ENCODE results near the gene KRT9. TPM values are rescaled to one million over a fixed set of nuclear protein-coding genes. Genes with fewer than 3 reads are reported as not detected.
"Not testable (repeated sequence)": the region's sequence is repeated elsewhere in the genome, so short reads cannot be mapped to it uniquely, and the experiment has no call there.

The KRT9 gene
- total RNA-seq, 1 experiment from 2014 or later = not detected

DNA sequence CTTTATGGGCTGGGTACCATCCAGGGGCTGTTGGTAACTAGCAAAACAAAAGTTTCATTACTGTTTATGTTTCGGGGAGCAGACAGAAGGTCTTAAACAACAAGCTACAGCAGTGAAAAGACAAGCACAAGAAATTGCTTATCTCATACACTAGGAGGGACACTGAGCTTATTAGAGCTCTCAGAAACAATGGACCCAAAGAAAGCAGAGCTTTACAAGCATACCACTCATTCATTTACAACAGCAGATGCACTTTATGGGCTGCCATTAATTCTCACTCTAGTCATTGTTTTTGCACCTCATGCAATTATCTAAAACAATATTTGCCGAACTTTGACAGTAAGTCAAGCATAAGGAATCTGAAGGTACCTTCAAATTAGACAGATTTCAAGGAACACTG is 30.7 kb upstream of the KRT9 start:
- no peak for DNase-seq (ENCODE audit: extremely low read depth, low read depth)

DNA sequence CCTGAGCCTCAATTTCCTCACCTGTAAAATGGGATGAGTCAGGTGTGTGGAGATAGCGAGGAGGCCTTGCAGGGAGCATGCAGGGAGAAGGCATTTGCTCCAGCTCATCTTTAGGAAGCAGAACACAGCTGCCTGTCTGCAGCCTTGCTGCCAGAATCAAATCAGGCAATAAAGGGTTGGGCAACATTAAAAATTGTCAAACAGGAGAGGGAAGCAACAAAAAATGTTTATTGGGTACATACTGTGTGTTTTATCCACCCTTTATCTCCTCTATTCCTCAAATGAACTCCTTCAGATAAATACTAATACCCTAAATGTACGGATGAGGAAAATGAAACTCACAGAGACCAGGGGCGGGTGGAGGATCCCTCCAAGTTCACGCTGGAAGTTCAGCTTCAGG is 28.5 kb upstream of the KRT9 start:
- no peak for DNase-seq (ENCODE audit: extremely low read depth, low read depth)

DNA sequence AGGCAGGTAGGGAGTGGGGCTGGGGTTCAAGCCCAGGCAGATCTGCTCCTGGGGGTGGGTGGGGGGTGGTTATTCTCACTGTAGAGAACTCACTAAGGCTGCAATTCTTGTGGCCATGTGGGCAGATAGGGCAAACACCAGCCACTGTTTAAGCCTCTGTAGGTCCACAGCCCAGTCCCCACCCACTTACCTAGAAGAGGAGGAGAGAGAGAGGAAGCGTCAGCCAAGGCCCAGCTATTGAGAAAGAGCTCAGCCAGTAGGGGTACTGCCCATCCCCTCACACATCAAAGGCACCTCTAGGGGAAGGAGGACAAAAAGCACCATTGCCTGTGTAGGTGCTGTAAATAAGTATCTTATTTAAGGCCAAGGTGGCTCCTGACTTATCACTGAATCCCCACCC is 27.8 kb upstream of the KRT9 start:
- DNase-seq (ENCODE audit: extremely low read depth, low read depth) = no peak

- no peak for DNase-seq (ENCODE audit: extremely low read depth, low read depth)
Measured at GRCh38 chr17:41595585-41595984, 23.7 kb upstream of the KRT9 start.

GRCh38 chr17:41594363-41594915 is 22.6 kb upstream of the KRT9 start:
- no peak for DNase-seq (ENCODE audit: extremely low read depth, low read depth)

DNA sequence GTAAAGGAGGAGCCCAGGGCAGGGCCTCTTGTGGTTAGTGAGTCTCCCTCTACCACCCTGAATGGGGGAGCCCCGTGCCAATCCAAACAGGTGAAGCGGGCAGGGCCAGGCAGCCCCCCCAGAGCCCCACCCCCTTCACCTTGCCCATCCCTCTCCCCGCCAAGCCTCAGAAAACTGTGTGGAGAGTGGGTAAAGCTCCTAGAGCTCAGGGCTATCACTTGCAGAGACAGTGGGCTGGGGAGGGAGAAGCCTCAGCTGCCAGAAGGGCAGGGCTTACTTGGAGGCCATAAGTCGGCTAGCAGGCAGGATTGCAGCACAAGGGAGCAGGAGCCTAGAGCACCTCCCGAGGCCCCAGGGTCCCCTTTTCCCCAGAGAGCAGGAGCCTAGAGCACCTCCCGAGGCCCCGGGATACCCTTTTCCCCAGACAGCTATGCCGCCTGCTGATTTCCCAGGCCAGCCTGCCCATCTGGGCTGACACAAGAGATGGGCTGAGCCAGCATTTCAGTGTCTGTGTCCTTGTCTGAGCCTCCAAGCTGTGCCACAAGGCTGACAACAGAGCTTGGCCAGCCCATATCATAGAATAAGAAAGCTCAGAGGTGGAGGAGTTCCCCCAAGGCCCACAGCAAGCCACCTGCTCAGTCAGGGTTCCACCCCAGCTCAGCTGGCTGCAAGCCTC is 21.6 kb upstream of the KRT9 start:
- no peak for DNase-seq (ENCODE audit: extremely low read depth, low read depth)

GRCh38 chr17:41592601-41593305 is 20.9 kb upstream of the KRT9 start:
- DNase-seq (ENCODE audit: extremely low read depth, low read depth) = no peak

- no peak for DNase-seq (ENCODE audit: extremely low read depth, low read depth)
Measured at GRCh38 chr17:41589301-41589700, 17.4 kb upstream of the KRT9 start.

DNA sequence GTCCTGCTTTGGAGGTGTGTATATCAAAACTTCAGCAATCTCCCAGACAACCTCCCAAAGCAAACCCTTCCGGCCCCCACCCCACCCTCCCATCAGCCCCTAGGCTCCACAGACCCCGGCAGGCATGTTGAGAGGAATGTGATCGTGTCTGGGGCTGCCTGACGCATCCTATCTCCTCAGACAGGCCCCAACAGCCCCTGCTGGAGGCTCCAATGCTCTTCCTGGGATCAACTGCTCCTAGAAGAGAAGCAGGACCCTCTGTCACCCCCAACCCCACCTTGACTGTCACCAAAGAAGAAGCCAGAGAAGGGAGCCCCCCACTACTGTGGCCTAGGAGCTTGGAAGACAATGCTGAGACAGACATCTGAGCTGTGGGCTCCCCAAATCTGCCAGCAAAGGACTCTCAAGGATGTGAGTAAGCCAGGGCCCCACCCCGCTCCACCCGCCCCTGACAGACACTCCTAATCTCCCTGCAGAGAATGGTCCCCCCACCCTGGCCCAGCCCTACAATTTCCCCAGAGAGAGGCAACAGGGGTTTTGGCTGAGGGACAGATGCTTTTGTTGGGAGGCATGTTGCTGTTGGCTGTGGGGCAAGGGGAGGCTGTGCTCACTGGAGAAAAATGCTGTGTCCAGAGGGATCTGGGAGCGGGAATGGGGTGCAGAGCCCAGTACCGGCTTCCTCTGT is 16.4 kb upstream of the KRT9 start:
- DNase-seq (ENCODE audit: extremely low read depth, low read depth) = no peak

GRCh38 chr17:41586863-41587495 is 15.1 kb upstream of the KRT9 start, which contains the start of gene KRT14:
Gene KRT14 (minus strand): TSS chr17:41586895. CDS start chr17:41586834, 61 bp downstream.
- no peak for DNase-seq (ENCODE audit: extremely low read depth, low read depth)

DNA sequence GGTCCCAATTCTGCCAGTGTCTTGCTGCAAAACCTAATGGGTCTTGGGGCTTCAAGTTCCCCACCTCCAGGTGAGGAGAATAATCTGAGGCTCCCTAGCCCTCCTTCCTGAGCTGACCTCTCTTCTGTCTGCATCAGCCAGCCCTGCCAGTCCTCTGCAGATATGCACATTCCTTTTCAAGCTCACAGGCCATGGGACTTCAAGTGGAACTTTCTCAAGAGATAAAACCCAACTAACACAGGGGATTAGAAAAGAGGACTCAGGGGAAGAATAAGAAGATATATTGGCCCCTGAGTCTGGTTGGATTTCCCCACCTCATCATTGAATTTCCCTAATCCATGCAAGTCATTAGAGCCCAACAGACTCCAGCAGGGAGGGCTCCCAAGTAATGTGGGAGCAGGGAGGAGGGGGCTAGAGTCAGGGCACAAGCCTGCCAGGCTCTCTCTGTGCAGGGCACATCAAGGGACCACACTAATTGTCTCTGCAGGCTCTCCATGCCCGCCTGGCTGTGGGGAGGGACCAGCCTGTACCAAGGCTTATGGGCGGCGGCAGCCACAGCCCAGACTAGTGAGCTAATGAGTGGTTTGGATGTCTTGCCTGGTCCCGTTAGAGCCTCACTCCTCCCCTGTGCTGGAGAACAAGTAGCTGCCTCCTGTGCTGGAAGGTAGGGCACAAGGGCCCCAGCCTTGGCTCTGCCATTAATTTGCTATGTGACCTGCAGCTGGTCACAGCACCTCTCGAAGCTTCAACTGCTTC is 13.6 kb upstream of the KRT9 start:
- DNase-seq (ENCODE audit: extremely low read depth, low read depth) = no peak

- DNase-seq (ENCODE audit: extremely low read depth, low read depth) = not testable (repeated sequence)
Measured at GRCh38 chr17:41584331-41584927, 12.6 kb upstream of the KRT9 start.

- no peak for DNase-seq (ENCODE audit: extremely low read depth, low read depth)
Measured at GRCh38 chr17:41583137-41584127, 11.6 kb upstream of the KRT9 start.

GRCh38 chr17:41582061-41582968 is 10.5 kb upstream of the KRT9 start:
- not testable (repeated sequence) for DNase-seq (ENCODE audit: extremely low read depth, low read depth)

DNA sequence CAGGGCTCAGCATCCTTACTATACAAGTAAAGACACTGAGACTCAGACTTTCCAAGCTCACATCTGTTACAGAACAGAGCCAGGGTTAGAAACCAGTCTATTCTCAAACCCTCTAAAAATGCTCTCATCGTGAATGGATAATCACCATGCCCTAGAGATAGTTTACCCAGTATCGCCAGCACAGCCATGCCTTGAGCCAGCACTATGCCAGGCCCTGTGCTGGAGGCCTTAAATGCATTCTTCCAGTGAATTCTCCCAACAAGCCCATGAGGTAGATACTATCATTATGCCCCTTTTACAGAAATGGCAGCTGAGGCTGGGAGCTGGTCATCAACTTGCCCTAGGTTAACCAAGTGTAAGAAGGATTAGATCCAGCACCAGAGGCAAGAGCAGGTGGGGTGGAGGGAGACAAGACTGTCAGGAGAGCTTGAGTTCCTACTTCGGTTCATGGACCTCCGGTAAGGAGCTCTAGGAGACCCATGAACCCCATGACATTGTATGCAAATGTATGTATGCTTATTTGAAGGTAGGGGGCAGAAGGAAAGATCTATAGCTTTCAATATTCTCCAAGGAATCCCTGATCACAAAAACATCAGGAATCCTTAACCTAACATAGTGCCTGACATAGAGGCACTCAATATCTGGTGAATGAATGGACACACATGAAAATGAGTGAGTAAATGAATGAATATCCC is 9.7 kb upstream of the KRT9 start:
- DNase-seq (ENCODE audit: extremely low read depth, low read depth) = no peak

DNA sequence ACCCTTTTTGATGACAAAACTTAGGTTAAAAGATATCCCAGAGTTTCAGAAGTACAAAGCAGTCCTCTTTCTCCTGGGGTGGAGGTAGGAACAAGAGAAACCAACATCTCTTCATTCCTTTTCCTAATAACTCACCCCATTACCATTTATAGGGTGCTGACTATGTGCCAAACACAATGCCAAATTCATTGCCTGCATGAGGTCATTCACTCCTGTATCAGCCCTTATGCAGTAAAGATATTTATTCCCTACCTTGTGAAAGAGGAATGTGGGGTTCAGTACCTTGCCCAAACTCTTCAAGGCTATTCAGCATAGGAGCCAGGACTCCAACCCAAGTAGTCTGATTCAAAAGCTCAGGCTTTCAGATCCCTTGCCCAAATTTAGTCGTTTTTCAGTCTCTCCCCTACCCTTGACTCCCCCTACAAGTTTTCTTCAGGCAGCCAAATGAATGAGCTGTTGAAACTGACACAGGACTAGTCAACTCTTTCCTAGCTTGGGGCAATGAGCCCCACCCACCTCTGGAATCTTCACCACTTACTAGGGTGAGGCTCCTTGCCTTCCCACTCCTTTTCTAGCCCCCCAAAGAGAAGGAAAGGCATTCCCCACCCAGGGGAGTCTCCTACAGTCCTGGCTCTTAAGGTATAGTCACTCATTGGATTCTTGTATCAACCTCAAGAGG is 9.0 kb upstream of the KRT9 start:
- no peak for DNase-seq (ENCODE audit: extremely low read depth, low read depth)

DNA sequence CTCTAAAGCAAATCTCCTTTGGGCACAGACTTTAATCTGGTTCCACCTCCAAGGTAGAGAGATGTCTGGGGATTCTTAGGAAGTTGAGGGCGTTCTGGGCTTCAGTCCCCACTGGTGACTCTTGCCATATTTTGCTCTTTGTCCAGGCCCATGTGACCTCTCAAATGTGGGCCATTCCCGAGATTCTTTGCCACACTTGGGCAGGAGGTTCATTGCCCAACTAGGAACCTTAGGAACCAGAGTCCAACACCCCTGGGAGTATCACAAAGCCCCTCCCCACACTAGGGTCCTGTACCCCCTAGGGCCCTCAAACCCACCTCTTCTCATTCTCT is 8.4 kb upstream of the KRT9 start:
- DNase-seq (ENCODE audit: extremely low read depth, low read depth) = no peak
